SU-DHL-6 (cell line): Measurements from ENCODE around the gene ZNF668.

ENCODE experiments used
- H2AFZ ChIP-seq: fragments of 200-600 bp; sonication (generic); 2 replicates; pipeline ENCODE4 v1.6.1; 2014; ENCODE audit warnings: low read depth, mild to moderate bottlenecking, moderate library complexity, mixed read lengths, antibody characterized with exemption, low read length; ENCODE audit not compliant: severe bottlenecking
- H3F3A ChIP-seq: fragments of 200-600 bp; shearing (Covaris generic); 2 replicates; pipeline ENCODE4 v1.6.0; 2016; ENCODE audit warnings: antibody characterized with exemption, mild to moderate bottlenecking; ENCODE audit not compliant: insufficient read depth
- H3K27ac ChIP-seq: fragments of 200-600 bp; sonication (generic); 2 replicates; pipeline ENCODE4 v1.5.1; 2016; ENCODE audit warnings: low read depth, mild to moderate bottlenecking, low read length, moderate library complexity, mixed read lengths
- H3K27me3 ChIP-seq: fragments of 200-600 bp; sonication (generic), shearing (Covaris generic); 2 replicates; pipeline ENCODE4 v1.6.0; 2014; ENCODE audit warnings: mild to moderate bottlenecking, low read length
- H3K36me3 ChIP-seq: fragments of 200-600 bp; sonication (generic); 2 replicates; pipeline ENCODE4 v1.6.1; 2014; ENCODE audit warnings: mild to moderate bottlenecking, low read length, mixed read lengths
- H3K4me2 ChIP-seq: fragments of 300-600, 200-600 bp; shearing (Covaris generic), sonication (generic); 2 replicates; pipeline ENCODE4 v1.6.0; 2014; ENCODE audit warnings: low read length, low read depth, mild to moderate bottlenecking; ENCODE audit not compliant: poor library complexity, severe bottlenecking
- H3K4me3 ChIP-seq: fragments of 200-600 bp; sonication (generic); 2 replicates; pipeline ENCODE4 v1.5.1; 2014; ENCODE audit warnings: antibody characterized with exemption, low read length, mild to moderate bottlenecking, mixed read lengths; ENCODE audit not compliant: insufficient read depth, poor library complexity, severe bottlenecking
- H3K79me2 ChIP-seq: fragments of 200-600 bp; sonication (generic); 2 replicates; pipeline ENCODE4 v1.6.1; 2014; ENCODE audit warnings: mild to moderate bottlenecking, low read length, moderate library complexity; ENCODE audit not compliant: insufficient read depth
- H3K9ac ChIP-seq: fragments of 200-600 bp; sonication (generic); 2 replicates; pipeline ENCODE4 v1.7.0; 2014; ENCODE audit warnings: mild to moderate bottlenecking, low read length
- H3K9me2 ChIP-seq: fragments of 200-600 bp; sonication (generic); replicated peaks from 2 replicates; pipeline ENCODE4 v1.6.1; 2014; ENCODE audit warnings: low read length; ENCODE audit not compliant: insufficient read depth
- H3K9me3 ChIP-seq: fragments of 200-600 bp; sonication (generic); 2 replicates; pipeline ENCODE4 v1.6.1; 2014; ENCODE audit warnings: low read length, mixed read lengths; ENCODE audit not compliant: insufficient read depth
- H4K20me1 ChIP-seq: fragments of 200-600 bp; sonication (generic); 2 replicates; pipeline ENCODE4 v1.6.1; 2014; ENCODE audit warnings: low read depth, mild to moderate bottlenecking, antibody characterized with exemption, low read length, moderate library complexity, mixed read lengths
- EZH2phosphoT487 ChIP-seq: fragments of 200-600 bp; sonication (generic), shearing (Covaris generic); conservative IDR thresholded peaks from 2 replicates; pipeline ENCODE4 v1.6.1; 2018; ENCODE audit warnings: mild to moderate bottlenecking, antibody characterized with exemption, low read length, moderate library complexity, mixed read lengths
- TF ChIP-seq, protein P1 (sequence below): fragments of 200-600 bp; sonication (generic); IDR thresholded peaks from one replicate; pipeline ENCODE4 v1.5.1; 2017; ENCODE audit warnings: antibody characterized with exemption, mild to moderate bottlenecking, low read length, moderate library complexity; ENCODE audit not compliant: insufficient read depth, poor library complexity, severe bottlenecking

The ZNF668 gene

DNA sequence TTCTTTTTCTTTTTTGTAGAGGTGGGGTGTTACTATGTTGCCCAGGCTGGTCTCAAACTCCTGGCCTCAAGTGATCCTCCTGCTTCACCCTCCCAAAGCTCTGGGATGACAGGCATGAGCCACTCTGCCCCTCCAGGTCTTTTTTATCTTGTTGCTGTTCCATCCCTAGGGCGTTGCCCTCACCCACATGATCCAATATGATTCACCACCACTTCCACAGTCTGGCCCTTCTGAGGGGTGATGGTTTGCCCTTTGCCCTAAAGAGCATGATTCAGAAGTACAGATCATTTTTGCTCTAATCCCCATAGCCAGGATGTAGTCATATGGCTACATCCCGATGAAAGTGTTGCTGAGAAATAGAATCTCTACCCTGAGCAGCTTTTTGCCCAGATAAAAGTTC is 21.9 kb downstream of the ZNF668 start:
- Histone ChIP-seq H3K9ac (no peak overlapping the region), H3K9me2 (no peaks in the 10 kb centered on the region), H3K27ac (no peak overlapping the region), H3K4me2 (no peak overlapping the region), H4K20me1 (no peaks in the 10 kb centered on the region), H3K9me3 (no peaks in the 10 kb centered on the region), H3K79me2 (no peaks in the 10 kb centered on the region), H3K4me3 (no peak overlapping the region), H3F3A (no peaks in the 10 kb centered on the region), H3K27me3 (no peaks in the 10 kb centered on the region), H3K36me3 (no peaks in the 10 kb centered on the region), H2AFZ (no peak overlapping the region)
- no peak for TF ChIP-seq EZH2phosphoT487
- TF ChIP-seq, protein P1, sequence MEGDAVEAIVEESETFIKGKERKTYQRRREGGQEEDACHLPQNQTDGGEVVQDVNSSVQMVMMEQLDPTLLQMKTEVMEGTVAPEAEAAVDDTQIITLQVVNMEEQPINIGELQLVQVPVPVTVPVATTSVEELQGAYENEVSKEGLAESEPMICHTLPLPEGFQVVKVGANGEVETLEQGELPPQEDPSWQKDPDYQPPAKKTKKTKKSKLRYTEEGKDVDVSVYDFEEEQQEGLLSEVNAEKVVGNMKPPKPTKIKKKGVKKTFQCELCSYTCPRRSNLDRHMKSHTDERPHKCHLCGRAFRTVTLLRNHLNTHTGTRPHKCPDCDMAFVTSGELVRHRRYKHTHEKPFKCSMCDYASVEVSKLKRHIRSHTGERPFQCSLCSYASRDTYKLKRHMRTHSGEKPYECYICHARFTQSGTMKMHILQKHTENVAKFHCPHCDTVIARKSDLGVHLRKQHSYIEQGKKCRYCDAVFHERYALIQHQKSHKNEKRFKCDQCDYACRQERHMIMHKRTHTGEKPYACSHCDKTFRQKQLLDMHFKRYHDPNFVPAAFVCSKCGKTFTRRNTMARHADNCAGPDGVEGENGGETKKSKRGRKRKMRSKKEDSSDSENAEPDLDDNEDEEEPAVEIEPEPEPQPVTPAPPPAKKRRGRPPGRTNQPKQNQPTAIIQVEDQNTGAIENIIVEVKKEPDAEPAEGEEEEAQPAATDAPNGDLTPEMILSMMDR, result no peak

DNA sequence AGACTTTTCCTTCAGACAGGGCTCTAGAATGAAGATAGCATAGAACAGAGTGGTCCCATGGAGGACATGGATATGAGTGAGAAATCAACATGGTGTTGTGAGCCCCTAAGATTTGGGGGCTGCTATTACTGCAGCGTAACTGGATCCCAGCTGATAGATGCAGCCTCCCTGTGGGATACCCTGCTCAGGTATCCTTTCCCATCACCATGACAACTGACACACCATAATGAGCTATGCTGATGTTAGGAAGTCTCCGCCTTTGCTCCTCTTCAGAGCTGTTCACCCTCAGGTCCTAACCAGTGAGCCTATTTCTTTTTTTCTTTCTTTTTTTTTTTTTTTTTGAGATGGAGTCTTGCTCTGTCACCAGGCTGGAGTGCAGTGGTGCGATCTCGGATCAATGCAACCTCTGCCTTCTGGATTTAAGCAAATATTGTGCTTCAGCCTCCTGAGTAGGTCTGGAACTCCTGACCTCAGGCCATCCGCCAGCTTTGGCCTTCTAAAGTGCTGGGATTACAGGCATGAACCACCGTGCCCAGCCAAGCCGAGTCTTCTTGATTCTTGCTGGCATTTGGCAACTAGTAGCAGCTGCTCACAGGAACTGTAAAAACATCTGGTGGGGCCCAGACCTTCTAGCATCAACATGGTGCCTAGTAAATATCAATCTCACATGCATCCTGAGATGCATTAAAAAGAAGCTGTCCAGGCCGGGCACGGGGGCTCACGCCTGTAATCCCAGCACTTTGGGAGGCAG is 23.6 kb downstream of the ZNF668 start:
- no peak overlapping the region for H3K9ac ChIP-seq
- no peaks in the 10 kb centered on the region for H3K36me3 ChIP-seq
- no peaks in the 10 kb centered on the region for H3K27me3 ChIP-seq
- H2AFZ ChIP-seq, result no peak overlapping the region
- no peaks in the 10 kb centered on the region for H3K9me3 ChIP-seq
- H3K9me2 ChIP-seq, result no peaks in the 10 kb centered on the region
- no peaks in the 10 kb centered on the region for H3K79me2 ChIP-seq
- H3F3A ChIP-seq, result no peaks in the 10 kb centered on the region
- TF ChIP-seq, protein P1, result no peak
- no peak for TF ChIP-seq EZH2phosphoT487
- H3K4me2 ChIP-seq, result no peak overlapping the region
- H3K4me3 ChIP-seq, result no peak overlapping the region
- H4K20me1 ChIP-seq, result no peaks in the 10 kb centered on the region
- no peak overlapping the region for H3K27ac ChIP-seq

DNA sequence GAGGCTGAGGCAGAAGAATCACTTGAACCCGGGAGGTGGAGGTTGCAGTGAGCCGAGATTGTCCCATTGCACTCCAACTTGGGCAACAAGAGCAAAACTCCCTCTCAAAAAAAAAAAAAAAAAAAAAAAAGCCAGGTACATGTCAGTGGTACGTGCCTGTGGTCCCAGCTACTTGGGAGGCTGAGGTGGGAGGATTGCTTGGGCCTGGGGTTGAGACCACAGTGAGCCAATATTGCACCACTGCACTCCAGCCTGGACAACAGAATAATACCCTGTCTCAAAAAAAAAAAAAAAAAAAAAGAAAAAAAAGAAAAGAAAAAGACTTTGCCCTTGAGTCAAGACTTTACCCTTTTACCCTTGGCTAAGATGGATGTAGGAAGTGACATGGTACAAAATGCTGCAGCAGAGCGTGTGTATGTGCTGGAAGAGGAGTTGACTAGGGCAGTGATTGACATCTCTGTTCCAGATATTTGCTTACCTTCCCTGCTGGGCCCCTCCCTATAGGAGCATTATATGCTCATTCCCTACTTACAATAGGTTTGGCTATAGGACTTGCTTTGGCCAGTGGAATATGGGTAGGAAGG is 30.1 kb downstream of the ZNF668 start:
- TF ChIP-seq EZH2phosphoT487, result no peak
- TF ChIP-seq, protein P1, result no peak
- no peaks in the 10 kb centered on the region for H3K27me3 ChIP-seq
- no peaks in the 10 kb centered on the region for H3K9me2 ChIP-seq

More for the DNA sequence above, 30.1 kb downstream of the ZNF668 start:
- no peak overlapping the region for H3K9ac ChIP-seq
- no peaks in the 10 kb centered on the region for H3K9me3 ChIP-seq
- H4K20me1 ChIP-seq, result no peaks in the 10 kb centered on the region
- H3K4me3 ChIP-seq, result no peak overlapping the region
- H3K4me2 ChIP-seq, result no peak overlapping the region
- H3K79me2 ChIP-seq, result no peaks in the 10 kb centered on the region
- H3K36me3 ChIP-seq, result no peaks in the 10 kb centered on the region
- H3F3A ChIP-seq, result no peaks in the 10 kb centered on the region
- H3K27ac ChIP-seq, result no peak overlapping the region
- no peak overlapping the region for H2AFZ ChIP-seq
